HG02588 (cell line): Measurements from ENCODE around the gene CXorf38.
"Not testable (repeated sequence)": the region's sequence is repeated elsewhere in the genome, so short reads cannot be mapped to it uniquely, and the experiment has no call there.

ENCODE experiments used
- ATAC-seq: cut with Tn5 transposase; IDR thresholded peaks from one replicate; pipeline ENCODE4 v1.9.1; 2021; ENCODE audit warnings: mild to moderate bottlenecking, moderate library complexity; ENCODE audit not compliant: unreplicated experiment

Gene CXorf38

GRCh38 chrX:40628506-40628905 is 18.9 kb downstream of the CXorf38 start:
- ATAC-seq = no peak

- ATAC-seq = no peak
These were observed 22.1 kb downstream of the CXorf38 start for GRCh38 chrX:40625294-40625693.

- ATAC-seq = no peak
These were observed 23.7 kb downstream of the CXorf38 start for GRCh38 chrX:40623665-40624064.

GRCh38 chrX:40623139-40623536 is 24.2 kb downstream of the CXorf38 start, which contains the start of gene MPC1L:
Gene MPC1L, plus strand, starts transcription at chrX:40623428. Its CDS starts 138 bp downstream, at chrX:40623566.
- no peak for ATAC-seq

- ATAC-seq = no peak
These were observed 24.8 kb downstream of the CXorf38 start for GRCh38 chrX:40622479-40623138.

- ATAC-seq = no peak
These were observed 29.8 kb downstream of the CXorf38 start for GRCh38 chrX:40617566-40617965.

- ATAC-seq = no peak
These were observed 31.4 kb downstream of the CXorf38 start for GRCh38 chrX:40615976-40616375.

- ATAC-seq = no peak
These were observed 34.9 kb downstream of the CXorf38 start for GRCh38 chrX:40612511-40612910.

- ATAC-seq = no peak
These were observed 40.0 kb downstream of the CXorf38 start for GRCh38 chrX:40607381-40607780.

- no peak for ATAC-seq
These were observed 43.9 kb downstream of the CXorf38 start for GRCh38 chrX:40603446-40603845.

- not testable (repeated sequence) for ATAC-seq
These were observed 57.6 kb downstream of the CXorf38 start for GRCh38 chrX:40589616-40590321.

GRCh38 chrX:40587623-40588022 is 59.7 kb downstream of the CXorf38 start:
- ATAC-seq = not testable (repeated sequence)

- ATAC-seq = no peak
These were observed 64.5 kb downstream of the CXorf38 start for GRCh38 chrX:40582811-40583210.

- ATAC-seq = not testable (repeated sequence)
These were observed 65.2 kb downstream of the CXorf38 start for GRCh38 chrX:40582178-40582577.

- ATAC-seq = no peak
These were observed 65.9 kb downstream of the CXorf38 start for GRCh38 chrX:40581336-40581920.

- peak; percentile 96 for ATAC-seq
These were observed 66.6 kb downstream of the CXorf38 start, which contains the start of gene ATP6AP2 for GRCh38 chrX:40580537-40581335. Gene ATP6AP2, plus strand, starts transcription at chrX:40580970. Its CDS starts 96 bp downstream, at chrX:40581066.

- ATAC-seq = peak; percentile 35
These were observed 67.3 kb downstream of the CXorf38 start for GRCh38 chrX:40579900-40580536.

- no peak for ATAC-seq
These were observed 68.2 kb downstream of the CXorf38 start for GRCh38 chrX:40579141-40579540.

GRCh38 chrX:40578039-40578695 is 69.2 kb downstream of the CXorf38 start:
- no peak for ATAC-seq
